ENCODE results near the gene CD1B. TPM values are rescaled to one million over a fixed set of nuclear protein-coding genes. Genes with fewer than 3 reads are reported as not detected.

Gene CD1B
- total and polyA plus RNA-seq, 2 experiments from 2014 or later = not detected

DNA sequence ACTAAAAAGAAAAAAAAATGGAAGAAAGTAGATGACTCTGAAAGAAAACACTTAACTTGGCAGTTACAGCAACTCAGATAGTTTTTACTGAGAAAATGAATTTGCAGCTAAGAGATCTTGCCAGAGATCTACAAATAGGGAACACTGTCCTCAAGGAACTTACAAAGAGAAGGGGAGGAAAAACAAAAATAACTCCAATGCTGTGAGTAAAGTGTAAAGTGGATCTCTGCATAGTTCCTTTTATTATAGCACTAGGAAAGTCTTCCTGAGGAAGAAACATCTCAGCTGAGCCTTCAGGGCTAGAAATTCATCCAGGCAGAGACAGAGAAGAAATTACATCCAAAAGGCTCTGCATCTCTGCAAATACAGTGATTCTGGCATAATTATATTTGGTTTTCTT lies 3.9 kb downstream of the CD1B start:
- ATAC-seq (no peak), DNase-seq (ENCODE audit: low spot score) (no peak)
- Histone ChIP-seq H3K4me1 (ENCODE audit: insufficient read depth) (no peaks in the 10 kb centered on the region), H3K9me2 (ENCODE audit: insufficient read depth) (no peaks in the 10 kb centered on the region), H3K27ac (ENCODE audit: low read depth) (no peak overlapping the region), H4K20me1 (replicated peaks; ENCODE audit: insufficient read depth) (no peaks in the 10 kb centered on the region; the same call in 1 of the 2 replicates), H3K4me2 (no peak overlapping the region), H3F3A (replicated peaks; ENCODE audit: low read depth) (no peaks in the 10 kb centered on the region), H3K79me2 (replicated peaks; ENCODE audit: insufficient read depth) (no peaks in the 10 kb centered on the region), H3K27me3 (ENCODE audit: insufficient read depth) (no peaks in the 10 kb centered on the region), H3K36me3 (ENCODE audit: insufficient read depth) (no peaks in the 10 kb centered on the region), H3K4me3 (no peak overlapping the region), H2AFZ (no peak overlapping the region)
- no peak for TF ChIP-seq JUNB (IDR thresholded peaks at IDR 0.05; ENCODE audit: unreplicated experiment)
- no peak for TF ChIP-seq POLR2AphosphoS5 (IDR thresholded peaks at IDR 0.05; ENCODE audit: low read depth)
- no peak for TF ChIP-seq ZNF114 (CRISPR knock-in tag; IDR thresholded peaks at IDR 0.05)
- TF ChIP-seq, protein P1, sequence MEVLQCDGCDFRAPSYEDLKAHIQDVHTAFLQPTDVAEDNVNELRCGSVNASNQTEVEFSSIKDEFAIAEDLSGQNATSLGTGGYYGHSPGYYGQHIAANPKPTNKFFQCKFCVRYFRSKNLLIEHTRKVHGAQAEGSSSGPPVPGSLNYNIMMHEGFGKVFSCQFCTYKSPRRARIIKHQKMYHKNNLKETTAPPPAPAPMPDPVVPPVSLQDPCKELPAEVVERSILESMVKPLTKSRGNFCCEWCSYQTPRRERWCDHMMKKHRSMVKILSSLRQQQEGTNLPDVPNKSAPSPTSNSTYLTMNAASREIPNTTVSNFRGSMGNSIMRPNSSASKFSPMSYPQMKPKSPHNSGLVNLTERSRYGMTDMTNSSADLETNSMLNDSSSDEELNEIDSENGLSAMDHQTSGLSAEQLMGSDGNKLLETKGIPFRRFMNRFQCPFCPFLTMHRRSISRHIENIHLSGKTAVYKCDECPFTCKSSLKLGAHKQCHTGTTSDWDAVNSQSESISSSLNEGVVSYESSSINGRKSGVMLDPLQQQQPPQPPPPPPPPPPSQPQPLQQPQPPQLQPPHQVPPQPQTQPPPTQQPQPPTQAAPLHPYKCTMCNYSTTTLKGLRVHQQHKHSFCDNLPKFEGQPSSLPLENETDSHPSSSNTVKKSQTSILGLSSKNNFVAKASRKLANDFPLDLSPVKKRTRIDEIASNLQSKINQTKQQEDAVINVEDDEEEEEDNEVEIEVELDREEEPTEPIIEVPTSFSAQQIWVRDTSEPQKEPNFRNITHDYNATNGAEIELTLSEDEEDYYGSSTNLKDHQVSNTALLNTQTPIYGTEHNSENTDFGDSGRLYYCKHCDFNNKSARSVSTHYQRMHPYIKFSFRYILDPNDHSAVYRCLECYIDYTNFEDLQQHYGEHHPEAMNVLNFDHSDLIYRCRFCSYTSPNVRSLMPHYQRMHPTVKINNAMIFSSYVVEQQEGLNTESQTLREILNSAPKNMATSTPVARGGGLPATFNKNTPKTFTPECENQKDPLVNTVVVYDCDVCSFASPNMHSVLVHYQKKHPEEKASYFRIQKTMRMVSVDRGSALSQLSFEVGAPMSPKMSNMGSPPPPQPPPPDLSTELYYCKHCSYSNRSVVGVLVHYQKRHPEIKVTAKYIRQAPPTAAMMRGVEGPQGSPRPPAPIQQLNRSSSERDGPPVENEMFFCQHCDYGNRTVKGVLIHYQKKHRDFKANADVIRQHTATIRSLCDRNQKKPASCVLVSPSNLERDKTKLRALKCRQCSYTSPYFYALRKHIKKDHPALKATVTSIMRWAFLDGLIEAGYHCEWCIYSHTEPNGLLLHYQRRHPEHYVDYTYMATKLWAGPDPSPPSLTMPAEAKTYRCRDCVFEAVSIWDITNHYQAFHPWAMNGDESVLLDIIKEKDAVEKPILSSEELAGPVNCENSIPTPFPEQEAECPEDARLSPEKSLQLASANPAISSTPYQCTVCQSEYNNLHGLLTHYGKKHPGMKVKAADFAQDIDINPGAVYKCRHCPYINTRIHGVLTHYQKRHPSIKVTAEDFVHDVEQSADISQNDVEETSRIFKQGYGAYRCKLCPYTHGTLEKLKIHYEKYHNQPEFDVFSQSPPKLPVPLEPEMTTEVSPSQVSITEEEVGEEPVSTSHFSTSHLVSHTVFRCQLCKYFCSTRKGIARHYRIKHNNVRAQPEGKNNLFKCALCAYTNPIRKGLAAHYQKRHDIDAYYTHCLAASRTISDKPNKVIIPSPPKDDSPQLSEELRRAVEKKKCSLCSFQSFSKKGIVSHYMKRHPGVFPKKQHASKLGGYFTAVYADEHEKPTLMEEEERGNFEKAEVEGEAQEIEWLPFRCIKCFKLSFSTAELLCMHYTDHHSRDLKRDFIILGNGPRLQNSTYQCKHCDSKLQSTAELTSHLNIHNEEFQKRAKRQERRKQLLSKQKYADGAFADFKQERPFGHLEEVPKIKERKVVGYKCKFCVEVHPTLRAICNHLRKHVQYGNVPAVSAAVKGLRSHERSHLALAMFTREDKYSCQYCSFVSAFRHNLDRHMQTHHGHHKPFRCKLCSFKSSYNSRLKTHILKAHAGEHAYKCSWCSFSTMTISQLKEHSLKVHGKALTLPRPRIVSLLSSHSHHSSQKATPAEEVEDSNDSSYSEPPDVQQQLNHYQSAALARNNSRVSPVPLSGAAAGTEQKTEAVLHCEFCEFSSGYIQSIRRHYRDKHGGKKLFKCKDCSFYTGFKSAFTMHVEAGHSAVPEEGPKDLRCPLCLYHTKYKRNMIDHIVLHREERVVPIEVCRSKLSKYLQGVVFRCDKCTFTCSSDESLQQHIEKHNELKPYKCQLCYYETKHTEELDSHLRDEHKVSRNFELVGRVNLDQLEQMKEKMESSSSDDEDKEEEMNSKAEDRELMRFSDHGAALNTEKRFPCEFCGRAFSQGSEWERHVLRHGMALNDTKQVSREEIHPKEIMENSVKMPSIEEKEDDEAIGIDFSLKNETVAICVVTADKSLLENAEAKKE (CRISPR knock-in tag; IDR thresholded peaks at IDR 0.05) = no peak
- no peak for TF ChIP-seq EZH2 (IDR thresholded peaks at IDR 0.05; ENCODE audit: low read depth, unreplicated experiment)
- no peak for TF ChIP-seq NANOG (IDR thresholded peaks at IDR 0.05; ENCODE audit: borderline replicate concordance)
- TF ChIP-seq CREB1 (CRISPR knock-in tag; IDR thresholded peaks at IDR 0.05; ENCODE audit: low read depth) = no peak
- TF ChIP-seq CTCF (conservative IDR thresholded peaks at IDR 0.05; ENCODE audit: low read depth in 2 of 2) = no peak
- no peak for TF ChIP-seq ETS1 (IDR thresholded peaks at IDR 0.05)
- TF ChIP-seq ZNF331 (CRISPR knock-in tag; IDR thresholded peaks at IDR 0.05; ENCODE audit: low read depth) = no peak
- TF ChIP-seq STAT1 (IDR thresholded peaks at IDR 0.05; ENCODE audit: unreplicated experiment) = no peak
- TF ChIP-seq REST (IDR thresholded peaks at IDR 0.05; ENCODE audit: unreplicated experiment) = no peak
- TF ChIP-seq EZH2phosphoT487 (IDR thresholded peaks at IDR 0.05; ENCODE audit: unreplicated experiment) = no peak
- no peaks in the 10 kb centered on the region for H3K36me3 Mint-ChIP-seq (ENCODE audit: low read depth)
- H3K27ac Mint-ChIP-seq = no peak overlapping the region
- H3K4me3 Mint-ChIP-seq = no peak overlapping the region
- no peaks in the 10 kb centered on the region for H3K9me3 Mint-ChIP-seq
- no peaks in the 10 kb centered on the region for H3K27me3 Mint-ChIP-seq (ENCODE audit: insufficient read depth, low read depth, poor library complexity)
- H3K4me1 Mint-ChIP-seq = no peaks in the 10 kb centered on the region

All from GM23338 (cell line).